Fibroblast of villous mesenchyme (primary cell): ENCODE data around the gene C16orf95. TPM values are rescaled to one million over a fixed set of nuclear protein-coding genes. Genes with fewer than 3 reads are reported as not detected.
"Not testable (repeated sequence)": the region's sequence is repeated elsewhere in the genome, so short reads cannot be mapped to it uniquely, and the experiment has no call there.

ENCODE experiments used
- DNase-seq: peaks from one replicate; pipeline ENCODE4 v3.0.0-alpha.2; 2010; ENCODE audit warnings: low read depth
- H3K4me3 ChIP-seq: 2 replicates; pipeline ENCODE4 v1.5.1; 2011; ENCODE audit warnings: low read depth, mild to moderate bottlenecking, low read length
- total RNA-seq: library from RNA; depleted of rRNA; stranded (reverse); fragments of >200 nt; gene quantifications from 2 replicates; pipeline ENCODE4 v1.2.3, GENCODE V29; 2012
- TF ChIP-seq, protein P1 (sequence below): IDR thresholded peaks from 2 replicates; pipeline ENCODE4 v1.5.1; 2012; ENCODE audit warnings: low read depth, mild to moderate bottlenecking, low read length; ENCODE audit not compliant: insufficient read depth

C16orf95 gene
- total RNA-seq: 4.2 and 4.7 TPM in 2 replicates

GRCh38 chr16:87316923-87317749, at the start of gene C16orf95:
Gene C16orf95 (minus strand): TSS chr16:87317392. CDS start chr16:87317242, 150 bp downstream.
- peak; percentile 96 for DNase-seq
- TF ChIP-seq, protein P1, sequence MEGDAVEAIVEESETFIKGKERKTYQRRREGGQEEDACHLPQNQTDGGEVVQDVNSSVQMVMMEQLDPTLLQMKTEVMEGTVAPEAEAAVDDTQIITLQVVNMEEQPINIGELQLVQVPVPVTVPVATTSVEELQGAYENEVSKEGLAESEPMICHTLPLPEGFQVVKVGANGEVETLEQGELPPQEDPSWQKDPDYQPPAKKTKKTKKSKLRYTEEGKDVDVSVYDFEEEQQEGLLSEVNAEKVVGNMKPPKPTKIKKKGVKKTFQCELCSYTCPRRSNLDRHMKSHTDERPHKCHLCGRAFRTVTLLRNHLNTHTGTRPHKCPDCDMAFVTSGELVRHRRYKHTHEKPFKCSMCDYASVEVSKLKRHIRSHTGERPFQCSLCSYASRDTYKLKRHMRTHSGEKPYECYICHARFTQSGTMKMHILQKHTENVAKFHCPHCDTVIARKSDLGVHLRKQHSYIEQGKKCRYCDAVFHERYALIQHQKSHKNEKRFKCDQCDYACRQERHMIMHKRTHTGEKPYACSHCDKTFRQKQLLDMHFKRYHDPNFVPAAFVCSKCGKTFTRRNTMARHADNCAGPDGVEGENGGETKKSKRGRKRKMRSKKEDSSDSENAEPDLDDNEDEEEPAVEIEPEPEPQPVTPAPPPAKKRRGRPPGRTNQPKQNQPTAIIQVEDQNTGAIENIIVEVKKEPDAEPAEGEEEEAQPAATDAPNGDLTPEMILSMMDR: peak; percentile 61
- peak within 1 kb of the TSS; percentile 100 for H3K4me3 ChIP-seq

GRCh38 chr16:87366930-87367329, 49.7 kb upstream of the C16orf95 start:
- DNase-seq: no peak
- no peak overlapping the region for H3K4me3 ChIP-seq
- TF ChIP-seq, protein P1: no peak

DNA sequence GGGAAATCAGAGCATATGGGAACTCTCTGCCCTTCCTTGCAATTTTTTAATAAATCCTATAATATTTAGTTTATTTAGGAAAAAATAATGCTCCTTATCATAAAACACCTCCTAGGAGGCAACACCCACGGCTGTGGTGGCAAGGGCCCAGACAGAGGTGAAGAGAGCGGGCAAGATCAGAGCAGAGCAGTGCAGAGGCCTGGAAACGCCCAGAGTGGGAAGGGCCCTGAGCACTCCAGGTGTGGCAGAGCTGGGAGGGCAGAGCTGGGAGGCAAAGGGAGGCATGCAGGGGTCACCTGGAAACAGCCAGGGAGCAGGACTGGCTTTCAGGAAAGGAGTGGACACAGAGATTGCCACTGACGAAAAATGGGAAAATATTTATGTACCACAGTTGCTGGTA, 49.1 kb upstream of the C16orf95 start:
- TF ChIP-seq, protein P1: no peak
- H3K4me3 ChIP-seq: no peak overlapping the region
- no peak for DNase-seq

DNA sequence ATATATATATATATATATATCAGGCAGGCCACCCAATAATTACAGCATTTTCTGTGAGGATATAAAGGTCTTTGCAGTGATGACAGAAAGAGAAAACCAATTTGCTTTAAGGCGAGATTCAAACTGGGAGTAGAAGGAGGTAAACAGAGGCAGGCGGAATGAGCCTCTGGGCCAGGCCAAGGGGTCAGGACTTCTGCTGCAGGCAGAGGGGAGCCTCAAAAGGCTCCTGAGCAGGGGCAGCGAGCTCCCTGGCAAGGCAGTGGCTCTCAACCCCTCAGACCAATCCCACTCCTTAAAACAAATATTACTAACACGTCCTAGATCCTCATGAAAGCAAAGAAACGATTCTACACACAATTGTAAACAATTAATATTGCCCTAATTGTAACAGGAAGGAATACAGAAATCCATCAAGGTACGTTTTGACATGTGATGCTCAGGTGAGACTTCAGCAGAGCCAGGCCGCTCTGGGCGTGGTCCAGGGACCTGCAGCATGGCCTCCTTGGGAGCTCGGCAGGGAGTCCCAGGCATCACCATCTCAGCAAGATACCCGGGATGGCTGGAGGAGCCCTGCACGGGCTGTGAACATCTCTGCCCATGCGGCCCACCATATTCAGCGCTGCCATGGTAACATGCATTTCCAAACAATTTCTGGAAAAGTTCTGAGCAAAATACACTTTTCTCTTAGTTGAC, 48.0 kb upstream of the C16orf95 start:
- H3K4me3 ChIP-seq: no peak overlapping the region
- TF ChIP-seq, protein P1: no peak
- DNase-seq: no peak

- peak; percentile 84 for DNase-seq
- peak overlapping the region; percentile 33 for H3K4me3 ChIP-seq
- TF ChIP-seq, protein P1: no peak
Measured at GRCh38 chr16:87363771-87364455, 46.7 kb upstream of the C16orf95 start.

DNA sequence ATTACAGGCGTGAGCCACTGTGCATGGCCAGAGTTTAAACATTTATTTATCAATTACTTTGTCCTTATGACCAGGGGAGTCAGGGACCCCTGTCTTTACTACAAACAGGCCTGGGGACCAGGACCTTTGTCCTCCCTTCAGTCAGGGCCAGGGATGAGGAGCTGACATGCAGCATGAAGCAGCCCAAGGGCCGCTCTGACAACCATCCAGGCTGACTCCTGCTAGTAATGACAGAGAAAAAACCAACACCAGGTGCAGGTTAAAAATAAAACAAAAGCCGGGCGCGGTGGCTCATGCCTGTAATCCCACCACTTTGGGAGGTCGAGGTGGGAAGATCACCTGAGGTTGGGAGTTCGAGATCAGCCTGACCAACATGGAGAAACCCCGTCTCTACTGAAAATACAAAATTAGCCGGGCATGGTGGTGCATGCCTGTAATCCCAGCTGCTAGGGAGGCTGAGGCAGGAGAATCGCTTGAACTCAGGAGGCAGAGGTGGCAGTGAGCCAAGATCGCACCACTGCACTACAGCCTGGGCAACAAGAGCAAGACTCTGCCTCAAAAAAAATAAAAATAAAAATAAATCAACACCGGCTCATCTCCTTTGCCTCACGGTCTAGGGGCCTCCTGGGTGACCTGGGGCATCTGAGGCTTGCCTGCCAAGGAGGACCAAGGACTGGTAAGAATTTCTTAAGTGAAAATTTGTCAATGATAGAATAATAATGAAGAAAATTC, 45.8 kb upstream of the C16orf95 start:
- not testable (repeated sequence) for H3K4me3 ChIP-seq, DNase-seq
